Bronchial smooth muscle cell (primary cell): ENCODE results near the gene ELOVL5. TPM values are rescaled to one million over a fixed set of nuclear protein-coding genes. Genes with fewer than 3 reads are reported as not detected.

Source experiments
- total RNA-seq: library from RNA; depleted of rRNA; stranded (reverse); fragments of >200 nt; gene quantifications from 2 replicates; pipeline ENCODE4 v1.2.1, GENCODE V29; 2014

ELOVL5 gene
- 43.8 and 60.4 TPM in 2 replicates for total RNA-seq

GRCh38 chr6:53348371-53349208, at the start of gene ELOVL5:
Gene ELOVL5 (minus strand): TSS chr6:53348950. CDS start chr6:53295699, 53,251 bp downstream.

Other genes starting within 250 kb of the ELOVL5 start
- not detected in 2 replicates for gene GCM1, start 200.1 kb downstream of the ELOVL5 start, total RNA-seq
- 22.3 and 22.7 TPM in 2 replicates for gene GCLC, start 196.2 kb upstream of the ELOVL5 start, total RNA-seq